Large intestine (tissue), 3 donors: ENCODE measurements around the gene ABL1. TPM values are rescaled to one million over a fixed set of nuclear protein-coding genes. Genes with fewer than 3 reads are reported as not detected.
"Not testable (repeated sequence)": the region's sequence is repeated elsewhere in the genome, so short reads cannot be mapped to it uniquely, and the experiment has no call there.

Source experiments
- DNase-seq, 2 donors: peaks; one replicate each; pipeline versions ENCODE4 v3.0.0 to v3.0.0-alpha.2; 2013
- H3K27ac ChIP-seq: one replicate; pipeline ENCODE4 v1.5.1; 2013; ENCODE audit warnings: low read length
- H3K27me3 ChIP-seq: 2 replicates; pipeline ENCODE4 v1.6.1; 2013; ENCODE audit warnings: low read length; ENCODE audit not compliant: control insufficient read depth, insufficient read depth
- H3K36me3 ChIP-seq: 2 replicates; pipeline ENCODE4 v1.6.1; 2013; ENCODE audit warnings: low read length; ENCODE audit not compliant: control insufficient read depth, insufficient read depth
- H3K4me1 ChIP-seq: one replicate; pipeline ENCODE4 v1.6.1; 2013; ENCODE audit warnings: low read length; ENCODE audit not compliant: control insufficient read depth, insufficient read depth
- H3K4me3 ChIP-seq: one replicate; pipeline ENCODE4 v1.5.1; 2013; ENCODE audit warnings: low read length
- H3K9me3 ChIP-seq: one replicate; pipeline ENCODE4 v1.6.1; 2013; ENCODE audit warnings: mild to moderate bottlenecking, low read depth, low read length, moderate library complexity; ENCODE audit not compliant: control insufficient read depth
- WGBS: methylation state at CpG from one replicate; pipeline ENCODE4 v1.1.5; 2013; ENCODE audit warnings: low lambda C conversion rate; ENCODE audit not compliant: insufficient coverage; 5-methylcytosine and 5-hydroxymethylcytosine counted together
- polyA plus RNA-seq: library from polyadenylated mRNA; unstranded; fragments of 120-200 nt; gene quantifications from one replicate; pipeline ENCODE4 v1.2.1, GENCODE V29; 2013

ABL1 gene
- polyA plus RNA-seq, 1 donor = 50.9 TPM

DNA sequence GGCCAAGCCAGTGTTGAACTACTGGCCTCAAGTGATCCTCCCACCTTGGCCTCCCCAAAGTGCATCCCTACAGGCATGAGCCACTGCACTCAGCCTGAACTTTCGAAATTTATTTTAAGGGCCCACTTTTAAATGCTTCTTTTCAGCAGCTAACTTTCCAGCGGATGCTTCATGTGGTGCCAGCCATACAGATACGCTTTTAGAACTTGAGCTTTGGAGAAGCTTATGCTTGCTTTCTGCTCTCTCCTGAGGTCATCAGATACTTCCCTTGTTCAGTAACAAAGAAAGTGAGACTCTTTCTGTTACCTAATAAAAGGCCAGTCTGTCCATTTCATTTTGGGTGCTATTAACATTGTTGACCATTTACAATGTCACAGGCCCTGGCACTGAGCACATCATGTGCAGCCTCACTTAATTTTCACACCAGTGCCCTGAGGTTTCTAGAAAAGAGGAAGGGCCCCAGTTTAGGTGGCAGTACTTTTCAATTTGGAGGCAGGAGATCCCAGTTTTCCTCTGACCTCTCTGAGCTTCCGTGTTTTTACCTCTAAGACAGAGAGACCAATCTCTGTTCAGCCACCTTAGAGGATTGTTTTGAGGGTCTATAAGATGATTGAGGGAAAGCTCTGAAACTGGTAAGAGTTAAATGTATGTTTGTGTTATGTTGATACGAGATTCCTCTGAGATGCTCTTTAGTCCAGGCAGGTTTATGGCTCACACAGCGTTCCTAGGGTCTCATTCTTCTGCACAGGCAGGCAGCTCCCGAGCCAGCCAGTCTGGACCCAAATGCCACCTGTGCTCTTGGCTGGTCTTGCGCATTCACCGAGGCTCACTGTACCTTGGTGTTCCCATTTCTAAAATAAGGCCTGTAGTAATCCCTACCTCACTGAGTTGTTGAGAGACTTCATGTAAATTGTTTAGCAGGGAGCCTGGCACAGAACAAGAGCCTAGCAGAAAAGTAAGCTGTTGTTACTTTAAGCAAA lies 4.4 kb downstream of the ABL1 start:
- no peaks in the 10 kb centered on the region for H3K9me3 ChIP-seq
- H3K4me1 ChIP-seq = peaks cover 20% of the 10 kb centered on the region
- H3K27me3 ChIP-seq = no peaks in the 10 kb centered on the region
- no CpG with 5 or more reads among the region's 9 CpGs for WGBS
- H3K36me3 ChIP-seq = peaks cover 2% of the 10 kb centered on the region
- DNase-seq = no peak
- H3K4me3 ChIP-seq = no peak overlapping the region
- no peak overlapping the region for H3K27ac ChIP-seq

GRCh38 chr9:130842545-130842944 lies 7.5 kb downstream of the ABL1 start:
- WGBS = no CpG with 5 or more reads among the region's 4 CpGs
- Histone ChIP-seq H3K9me3 (no peaks in the 10 kb centered on the region), H3K4me1 (peaks cover 16% of the 10 kb centered on the region), H3K36me3 (peaks cover 2% of the 10 kb centered on the region), H3K27ac (peak overlapping the region; percentile 10), H3K27me3 (no peaks in the 10 kb centered on the region), H3K4me3 (no peak overlapping the region)
- DNase-seq = no peak

- H3K4me1 ChIP-seq = peaks cover 17% of the 10 kb centered on the region
- no CpG with 5 or more reads among the region's 9 CpGs for WGBS
- H3K27ac ChIP-seq = peak overlapping the region; percentile 10
Observed at GRCh38 chr9:130843049-130843908, 8.2 kb downstream of the ABL1 start.

GRCh38 chr9:130844044-130844451 lies 9.0 kb downstream of the ABL1 start:
- DNase-seq = no peak
- H3K4me1 ChIP-seq = peaks cover 17% of the 10 kb centered on the region
- no peaks in the 10 kb centered on the region for H3K9me3 ChIP-seq

More at GRCh38 chr9:130843049-130843908, 8.2 kb downstream of the ABL1 start:
- Histone ChIP-seq H3K9me3 (no peaks in the 10 kb centered on the region), H3K36me3 (peaks cover 2% of the 10 kb centered on the region), H3K27me3 (no peaks in the 10 kb centered on the region), H3K4me3 (no peak overlapping the region)
- DNase-seq = no peak

DNA sequence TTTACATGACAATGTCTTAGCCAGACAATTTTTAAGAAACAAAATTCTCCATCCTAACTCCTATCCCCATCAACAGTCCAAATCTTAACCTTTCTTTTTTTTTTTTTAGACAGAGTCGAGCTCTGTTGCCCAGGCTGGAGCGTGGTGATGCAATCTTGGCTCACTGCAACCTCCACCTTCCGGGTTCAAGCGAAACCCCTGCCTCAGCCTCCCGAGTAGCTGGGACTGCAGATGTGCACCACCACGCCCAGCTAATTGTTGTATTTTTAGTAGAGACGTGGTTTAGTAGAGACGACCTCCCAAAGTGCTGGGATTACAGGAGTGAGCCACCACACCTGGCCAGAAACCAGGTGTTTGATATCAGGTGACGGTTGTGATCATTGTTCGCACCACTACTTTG lies 10.2 kb downstream of the ABL1 start:
- Histone ChIP-seq H3K9me3 (no peaks in the 10 kb centered on the region), H3K27ac (peak overlapping the region; percentile 83), H3K27me3 (no peaks in the 10 kb centered on the region), H3K4me1 (peaks cover 17% of the 10 kb centered on the region), H3K36me3 (peaks cover 2% of the 10 kb centered on the region), H3K4me3 (no peak overlapping the region)
- 83% methylated on average over 1 of the region's 10 CpGs for WGBS
- no peak for DNase-seq

More at GRCh38 chr9:130844044-130844451, 9.0 kb downstream of the ABL1 start:
- Histone ChIP-seq H3K36me3 (peaks cover 2% of the 10 kb centered on the region), H3K27ac (no peak overlapping the region), H3K27me3 (no peaks in the 10 kb centered on the region), H3K4me3 (no peak overlapping the region)
- WGBS = 80% methylated on average over 1 of the region's 4 CpGs

- Histone ChIP-seq H3K27ac (peak overlapping the region; percentile 83), H3K4me1 (peaks cover 17% of the 10 kb centered on the region), H3K27me3 (no peaks in the 10 kb centered on the region), H3K9me3 (no peaks in the 10 kb centered on the region), H3K36me3 (peaks cover 2% of the 10 kb centered on the region), H3K4me3 (no peak overlapping the region)
- WGBS = 100% methylated on average over 1 of the region's 7 CpGs
- peak; percentile 46 to 54 for DNase-seq
Observed at GRCh38 chr9:130845901-130846481, 10.9 kb downstream of the ABL1 start.

DNA sequence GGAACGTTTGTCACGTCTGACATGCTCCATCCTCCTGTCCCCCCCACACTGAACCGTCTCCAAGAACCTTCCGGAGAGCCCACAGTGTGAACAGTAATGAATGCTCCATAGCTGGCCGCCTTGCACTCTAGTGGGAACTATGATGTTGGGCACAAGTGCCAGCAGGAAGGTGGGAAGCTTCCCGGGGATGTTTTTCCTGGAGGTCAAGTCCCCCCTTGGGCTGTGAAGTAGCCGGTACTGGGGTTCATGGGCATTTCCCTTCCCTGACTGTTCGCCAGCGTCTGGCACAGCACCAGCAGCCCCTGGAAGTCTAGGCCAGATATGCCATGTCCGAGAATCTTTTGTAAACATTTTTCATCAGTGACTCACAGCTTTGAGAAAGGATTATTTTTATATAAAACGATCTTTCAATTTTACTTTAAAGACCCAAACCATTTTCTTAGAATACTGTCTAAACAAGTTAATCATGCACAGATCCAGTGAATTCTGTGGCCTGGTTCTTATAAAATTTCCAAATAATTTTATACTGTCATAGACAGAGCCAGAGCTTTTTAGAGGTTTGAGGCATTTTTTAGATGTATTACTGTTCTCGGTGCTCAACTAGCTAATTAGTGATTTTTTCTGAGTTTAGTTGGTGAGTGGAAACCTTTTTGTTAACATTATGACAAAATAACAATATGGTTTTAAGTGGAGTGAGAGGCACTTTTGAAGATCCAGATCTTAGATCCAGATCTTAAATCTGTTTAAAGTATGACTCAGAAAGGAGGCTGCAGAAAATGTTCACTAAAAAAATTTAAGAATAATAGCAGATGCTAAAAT lies 11.6 kb downstream of the ABL1 start:
- peaks cover 17% of the 10 kb centered on the region for H3K4me1 ChIP-seq
- no peaks in the 10 kb centered on the region for H3K27me3 ChIP-seq
- 57% methylated on average over 3 of the region's 12 CpGs for WGBS
- no peak for DNase-seq
- no peaks in the 10 kb centered on the region for H3K9me3 ChIP-seq
- H3K4me3 ChIP-seq = no peak overlapping the region
- peaks cover 2% of the 10 kb centered on the region for H3K36me3 ChIP-seq
- peak overlapping the region; percentile 83 for H3K27ac ChIP-seq

GRCh38 chr9:130847306-130848217 lies 12.5 kb downstream of the ABL1 start:
- Histone ChIP-seq H3K27ac (peak overlapping the region; percentile 83), H3K9me3 (no peaks in the 10 kb centered on the region), H3K4me3 (no peak overlapping the region), H3K4me1 (peaks cover 10% of the 10 kb centered on the region), H3K36me3 (peaks cover 2% of the 10 kb centered on the region), H3K27me3 (no peaks in the 10 kb centered on the region)
- DNase-seq = peak; percentile 56 to 57
- no CpG with 5 or more reads among the region's 13 CpGs for WGBS

- not testable (repeated sequence) for H3K27me3 ChIP-seq, H3K36me3 ChIP-seq, H3K27ac ChIP-seq, H3K4me1 ChIP-seq, H3K4me3 ChIP-seq, DNase-seq, H3K9me3 ChIP-seq
- no CpG with 5 or more reads among the region's 8 CpGs for WGBS
Observed at GRCh38 chr9:130848514-130848913, 13.5 kb downstream of the ABL1 start.
